Stromal cell of bone marrow (primary cell): ENCODE measurements around the gene VENTX.

Experiments
- DNase-seq: peaks from one replicate; pipeline ENCODE4 v3.0.0-alpha.2; 2012; ENCODE audit warnings: low read depth

The VENTX gene

DNA sequence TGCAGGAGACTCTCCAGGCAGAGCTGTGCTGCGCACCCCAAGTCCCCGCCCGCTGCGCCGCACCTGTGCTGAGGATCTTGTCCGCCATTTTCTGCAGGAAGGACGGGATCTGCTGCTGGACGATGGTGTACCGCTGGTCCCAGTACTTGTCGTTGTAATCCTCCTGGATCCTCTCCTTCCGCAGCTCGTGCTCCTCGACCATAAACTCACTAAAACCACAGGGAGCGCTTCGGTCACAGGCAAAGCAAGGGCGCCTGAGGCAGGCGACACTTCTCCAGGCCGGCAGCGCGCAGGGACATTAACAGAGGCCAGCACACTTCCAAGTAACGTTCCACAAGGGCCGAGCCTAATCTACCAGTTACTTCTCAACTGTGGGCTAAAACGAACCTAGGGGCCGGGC, 52.1 kb downstream of the VENTX start:
- no peak for DNase-seq
